HG03354 (cell line): ENCODE measurements around the gene MPHOSPH6.
"Not testable (repeated sequence)": the region's sequence is repeated elsewhere in the genome, so short reads cannot be mapped to it uniquely, and the experiment has no call there.

Experiments
- ATAC-seq: cut with Tn5 transposase; IDR thresholded peaks from one replicate; pipeline ENCODE4 v1.9.1; 2021; ENCODE audit warnings: mild to moderate bottlenecking; ENCODE audit not compliant: unreplicated experiment, poor library complexity, severe bottlenecking

MPHOSPH6 gene, protein sequence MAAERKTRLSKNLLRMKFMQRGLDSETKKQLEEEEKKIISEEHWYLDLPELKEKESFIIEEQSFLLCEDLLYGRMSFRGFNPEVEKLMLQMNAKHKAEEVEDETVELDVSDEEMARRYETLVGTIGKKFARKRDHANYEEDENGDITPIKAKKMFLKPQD

DNA sequence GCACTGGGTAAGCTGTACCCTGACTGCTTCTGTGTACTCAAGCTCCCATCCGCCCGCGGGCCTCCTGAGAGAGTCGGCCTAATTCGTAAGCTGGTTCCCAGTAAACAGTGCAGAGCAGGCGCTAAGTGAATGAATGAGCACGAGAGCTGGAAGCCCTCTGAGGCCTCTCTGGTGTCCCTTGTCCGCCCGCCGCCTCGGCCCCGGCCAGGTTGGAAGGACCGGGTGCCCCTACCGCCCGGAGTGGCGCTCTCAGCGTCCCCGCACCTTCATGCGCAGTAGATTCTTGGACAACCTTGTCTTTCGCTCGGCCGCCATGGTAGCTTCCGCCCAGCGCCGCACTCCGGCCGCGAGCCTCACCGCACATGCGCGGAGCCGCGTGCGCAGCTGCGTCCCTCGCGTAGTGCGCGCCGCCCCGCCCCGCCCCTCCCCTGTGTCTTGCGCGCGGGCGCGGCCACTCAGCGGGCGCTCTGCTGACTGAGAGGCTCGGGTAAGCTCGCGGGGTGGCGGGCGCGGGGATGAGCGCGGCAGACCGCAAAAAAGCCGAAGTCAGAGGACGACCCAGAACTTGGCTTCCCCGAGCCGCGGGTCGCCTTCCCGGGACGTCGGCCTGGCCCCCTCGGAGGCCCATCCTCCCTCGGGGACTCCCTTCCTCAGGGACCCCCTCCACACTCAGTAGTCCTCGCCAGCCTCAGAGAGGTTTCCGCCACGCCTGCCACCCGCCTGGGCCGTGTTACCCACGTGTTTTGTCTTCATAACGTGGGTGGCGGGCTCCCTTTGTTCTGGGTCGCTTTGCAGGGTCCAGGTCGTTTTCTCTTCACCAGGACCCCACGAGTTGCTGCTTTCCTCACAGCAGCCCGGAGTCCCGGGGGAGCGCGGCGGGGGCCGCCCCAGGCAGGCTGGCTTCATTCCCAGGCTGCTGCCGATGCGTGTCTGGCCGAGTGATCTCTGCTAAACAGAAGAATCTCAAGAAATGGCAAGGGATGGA is at the start of gene MPHOSPH6:
TSS of gene MPHOSPH6 (minus strand) at position 364 of the 985 bp plus-strand sequence. CDS start at position 315, 49 bp downstream.
- peak; percentile 97 for ATAC-seq

DNA sequence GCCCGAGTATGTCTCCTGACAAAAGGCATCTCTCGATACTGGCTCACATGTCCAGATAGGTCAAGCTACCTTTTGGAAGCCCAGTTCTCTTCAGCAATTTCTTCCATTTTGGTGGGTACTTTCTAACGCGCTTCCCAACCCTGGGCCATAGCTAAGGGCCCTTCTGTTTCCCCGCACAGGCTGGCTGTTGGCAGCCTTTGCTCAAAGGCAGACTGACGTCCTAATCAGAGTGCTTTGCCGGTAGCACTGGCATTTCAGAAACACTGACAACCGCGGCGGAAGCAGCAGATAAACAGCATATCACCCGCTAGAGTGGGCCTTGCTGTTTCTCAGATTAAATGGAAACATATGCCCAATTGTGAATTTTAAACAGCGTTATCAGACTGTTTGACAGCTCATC is 49.3 kb upstream of the MPHOSPH6 start:
- ATAC-seq = no peak

DNA sequence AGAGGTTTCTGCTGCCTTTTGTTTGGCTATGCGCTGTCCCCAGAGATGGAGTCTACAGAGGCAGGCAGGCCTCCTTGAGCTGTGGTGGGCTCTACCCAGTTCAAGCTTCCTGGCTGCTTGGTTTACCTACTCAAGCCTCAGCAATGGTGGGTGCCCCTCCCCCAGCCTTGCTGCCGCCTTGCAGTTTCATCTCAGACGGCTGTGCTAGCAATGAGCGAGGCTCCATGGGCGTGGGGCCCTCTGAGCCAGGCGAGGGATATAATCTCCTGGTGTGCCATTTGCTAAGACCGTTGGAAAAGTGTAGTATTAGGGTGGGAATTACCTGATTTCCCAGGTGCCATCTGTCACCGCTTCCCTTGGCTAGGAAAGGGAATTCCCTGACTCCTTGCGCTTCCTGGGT is 39.3 kb upstream of the MPHOSPH6 start:
- ATAC-seq = not testable (repeated sequence)

DNA sequence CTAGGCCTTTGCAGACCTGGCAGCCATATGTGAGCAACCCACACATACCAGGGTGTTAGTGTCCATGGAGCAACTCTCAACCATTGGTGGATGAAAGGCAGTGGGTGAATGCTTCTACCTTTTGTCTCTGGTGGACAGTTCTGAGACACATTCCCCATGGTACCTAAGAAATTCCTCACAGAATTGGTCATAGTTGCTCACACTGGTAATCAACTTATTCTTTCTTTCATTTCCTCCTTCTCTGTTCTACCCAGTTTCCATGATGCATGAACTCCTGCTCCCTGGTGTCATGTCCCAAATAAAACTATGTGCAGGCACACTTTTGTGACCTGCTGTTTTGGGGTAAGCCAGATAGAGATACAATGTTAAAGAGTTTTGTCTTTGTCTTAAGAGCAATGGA is 33.2 kb upstream of the MPHOSPH6 start:
- ATAC-seq = no peak

DNA sequence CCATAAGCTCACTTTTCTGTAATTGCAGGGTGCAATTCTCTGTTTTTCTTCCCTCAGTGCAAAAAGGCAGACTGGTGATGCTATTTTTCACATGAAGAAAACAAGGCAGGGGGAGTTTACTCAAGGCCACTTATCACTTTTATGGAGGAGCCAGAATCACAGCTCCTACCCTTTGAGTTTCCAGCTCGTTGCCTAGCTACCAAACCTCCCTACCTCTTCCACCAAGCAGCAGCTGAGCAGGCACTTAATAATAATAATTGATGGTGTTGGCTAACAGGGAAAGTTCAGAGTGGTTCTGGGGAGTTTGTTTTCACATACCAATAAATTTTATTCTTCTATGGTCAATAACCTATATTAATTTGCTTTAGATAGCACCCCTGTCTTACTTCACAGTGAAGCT is 31.9 kb upstream of the MPHOSPH6 start:
- no peak for ATAC-seq

DNA sequence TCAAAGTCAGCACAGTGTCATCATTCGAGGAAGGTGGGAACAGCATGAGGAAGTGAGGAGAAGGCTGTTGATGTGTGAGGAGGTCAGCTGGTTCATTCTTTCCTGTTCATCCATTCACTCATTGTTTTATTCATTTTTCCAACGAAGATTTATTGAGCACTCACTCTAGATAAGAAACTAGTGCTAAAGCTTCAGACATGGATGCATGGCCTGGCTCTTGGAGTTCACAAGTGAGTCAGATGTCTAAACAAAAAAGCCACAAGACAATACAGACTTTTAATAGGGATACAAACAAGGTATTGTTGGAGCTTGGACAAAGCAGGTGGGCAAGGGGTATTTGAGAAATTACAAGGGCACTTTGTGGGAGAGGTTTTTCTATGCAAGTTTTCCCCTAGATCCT is 31.3 kb upstream of the MPHOSPH6 start:
- ATAC-seq = no peak

DNA sequence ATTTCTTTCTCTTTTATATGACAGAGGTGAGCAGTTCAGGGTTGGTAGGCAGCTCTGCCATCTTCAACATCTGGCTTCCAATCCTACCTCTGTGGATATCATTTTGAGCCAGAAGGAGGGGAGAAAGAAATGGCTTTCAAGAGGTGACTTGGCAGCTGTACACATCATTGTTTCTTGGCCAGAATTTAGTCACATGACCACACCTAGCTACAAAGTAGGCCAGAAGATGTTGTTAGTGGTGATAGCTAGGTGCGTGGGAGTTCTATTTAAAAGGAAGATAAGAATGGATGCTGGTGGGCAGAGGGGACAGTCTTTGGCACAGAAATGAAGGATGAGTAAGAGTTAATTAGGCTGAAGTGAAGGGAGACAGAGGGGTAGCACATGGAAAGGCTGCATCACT is 29.2 kb upstream of the MPHOSPH6 start:
- ATAC-seq = no peak

DNA sequence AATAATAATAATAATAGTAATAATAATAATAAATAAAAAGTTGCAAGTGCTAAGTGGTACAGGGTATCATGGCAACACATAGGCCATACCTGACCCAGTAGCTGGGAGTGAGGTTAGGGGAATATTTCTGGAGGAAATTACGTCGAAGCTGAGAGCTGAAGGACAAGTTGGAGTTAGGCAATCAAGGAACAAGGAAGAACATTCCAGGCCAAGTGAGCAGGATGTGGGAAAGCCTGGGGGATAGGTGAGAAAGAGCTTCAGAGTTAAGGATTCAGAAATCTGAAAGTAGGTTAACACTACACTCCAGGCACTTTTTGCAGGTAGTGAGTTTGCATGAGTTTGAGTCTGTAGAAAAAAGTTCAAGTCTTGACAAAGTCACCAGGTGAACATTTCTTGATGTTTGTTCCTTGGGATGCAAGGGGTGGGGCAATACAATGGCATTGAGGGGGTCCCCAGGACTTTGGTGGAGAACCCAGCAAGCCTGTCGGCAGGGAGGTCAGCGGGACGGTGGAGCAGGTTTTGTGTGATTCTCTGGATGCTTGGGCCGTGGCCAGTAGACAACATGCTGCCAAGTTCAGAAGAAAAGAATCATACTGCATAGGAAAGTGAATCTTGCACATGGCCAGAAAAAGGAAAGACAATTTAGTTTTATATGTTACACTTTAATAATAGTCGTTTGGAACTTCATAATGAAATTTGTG is 27.7 kb upstream of the MPHOSPH6 start:
- no peak for ATAC-seq

DNA sequence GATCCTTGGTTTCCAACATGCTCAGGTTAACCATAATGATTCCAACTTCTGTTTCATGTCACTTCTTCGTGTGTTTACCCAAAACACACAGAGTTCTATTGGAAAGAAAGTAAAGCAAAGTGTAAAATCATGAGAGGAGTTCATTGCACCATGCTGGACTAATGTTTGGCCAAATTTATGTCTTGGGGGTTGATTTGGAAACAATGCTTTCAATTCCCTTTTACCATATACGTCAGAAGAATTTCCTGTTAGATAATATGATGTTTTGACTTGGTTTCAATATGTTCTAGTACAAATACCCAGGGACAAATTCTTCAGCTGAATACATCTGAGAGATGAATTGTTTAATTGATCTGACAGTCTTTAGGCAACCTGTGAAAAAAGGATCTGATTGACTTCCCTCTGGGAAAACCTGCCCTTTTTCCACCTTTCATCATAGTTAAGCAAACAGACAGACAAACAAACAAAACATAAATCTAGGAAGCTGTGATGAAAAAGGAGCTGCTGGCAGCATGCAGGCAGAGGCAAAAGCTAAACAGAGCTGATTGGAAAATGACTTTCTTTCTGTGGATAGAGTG is 26.0 kb upstream of the MPHOSPH6 start:
- no peak for ATAC-seq

DNA sequence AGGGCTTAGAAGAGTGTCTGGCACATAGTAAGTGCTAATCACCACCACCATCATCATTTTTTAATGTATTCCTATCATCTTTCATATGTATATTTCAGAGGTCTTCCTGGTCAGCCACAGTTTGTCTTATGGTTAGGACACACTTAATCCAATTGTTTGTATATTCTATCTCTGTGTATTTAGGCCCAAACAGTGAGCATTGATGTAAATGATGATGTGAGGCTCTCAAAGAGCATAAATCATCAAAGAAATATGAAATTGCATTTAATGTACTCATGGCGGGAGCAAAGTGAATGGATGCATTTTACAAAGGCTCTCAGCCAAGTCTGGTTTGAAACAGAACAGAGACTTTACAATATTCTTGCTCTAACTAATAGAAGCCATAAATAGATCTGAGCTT is 24.1 kb upstream of the MPHOSPH6 start:
- no peak for ATAC-seq

DNA sequence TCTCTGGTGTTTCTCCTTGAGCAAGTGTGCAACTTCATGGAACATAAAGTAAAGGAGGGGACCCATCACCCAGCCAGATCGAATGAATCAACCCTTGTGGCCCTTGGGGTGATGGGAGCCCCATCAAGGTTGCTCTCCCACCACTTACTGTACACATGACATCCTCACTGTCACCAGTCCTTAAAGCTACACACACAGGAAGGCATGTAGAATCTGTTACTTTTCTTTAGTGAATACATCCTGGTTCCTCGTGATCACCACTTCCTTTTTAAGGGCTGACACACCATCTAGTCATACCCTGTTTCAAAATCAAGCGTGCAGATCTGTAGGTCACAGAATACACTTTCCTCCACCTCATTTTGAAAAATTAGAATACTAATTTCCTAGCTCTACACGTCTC is 22.6 kb upstream of the MPHOSPH6 start:
- no peak for ATAC-seq

DNA sequence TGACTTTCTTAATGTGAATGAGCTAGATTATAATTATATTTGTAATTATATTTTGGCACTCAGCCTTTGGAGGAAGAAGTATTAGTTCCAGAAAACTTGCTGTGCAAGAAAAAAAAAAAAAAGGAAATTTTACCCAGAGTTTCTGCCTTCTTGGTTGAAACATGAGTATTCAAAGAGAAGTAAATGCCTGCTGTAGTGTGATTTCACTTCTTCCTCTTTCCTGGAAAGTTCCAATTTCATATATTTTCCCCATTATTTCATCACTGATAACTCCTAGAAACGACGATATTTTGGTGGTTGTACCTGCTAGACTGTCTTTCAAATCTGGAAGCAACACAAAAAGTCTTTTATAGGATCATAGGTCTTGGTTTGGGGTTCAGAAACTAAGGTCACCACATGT is 20.4 kb upstream of the MPHOSPH6 start:
- no peak for ATAC-seq

DNA sequence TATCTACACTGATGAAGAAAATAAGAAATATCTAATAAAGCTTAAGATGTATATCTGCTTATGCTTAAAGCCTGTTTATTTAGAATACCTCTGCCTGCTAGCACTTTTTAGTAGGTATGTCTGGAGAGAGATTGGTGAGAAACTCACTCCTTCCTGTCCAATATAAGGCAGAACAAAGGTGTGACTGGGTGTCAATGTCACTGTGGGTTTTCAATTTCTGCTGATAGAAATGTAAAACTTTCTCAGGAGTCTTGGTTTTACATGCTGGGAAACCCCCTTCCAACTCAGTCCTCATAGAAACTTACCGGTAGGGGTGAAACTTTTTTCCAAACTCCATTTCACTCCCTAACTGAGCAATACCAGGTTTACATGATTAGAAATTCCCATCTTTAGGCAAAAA is 17.8 kb upstream of the MPHOSPH6 start:
- ATAC-seq = no peak

DNA sequence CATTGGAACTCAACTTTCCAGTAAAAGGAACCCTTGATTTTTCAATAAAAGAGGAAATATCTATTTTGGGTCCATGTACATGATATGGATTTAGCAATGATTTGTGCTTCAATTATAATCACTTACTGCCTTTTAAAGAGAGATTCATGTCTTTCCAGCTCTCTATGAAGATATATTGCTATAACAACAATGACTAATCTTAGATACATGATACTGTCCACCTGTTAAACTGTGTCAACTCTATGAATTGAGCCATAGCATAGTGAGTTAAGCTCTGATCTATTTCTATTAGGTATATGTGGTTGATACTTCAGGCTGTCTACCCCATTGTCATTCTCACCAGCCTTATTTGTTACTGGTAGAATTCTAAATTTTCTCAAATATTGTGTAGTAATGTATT is 15.0 kb upstream of the MPHOSPH6 start:
- ATAC-seq = no peak

DNA sequence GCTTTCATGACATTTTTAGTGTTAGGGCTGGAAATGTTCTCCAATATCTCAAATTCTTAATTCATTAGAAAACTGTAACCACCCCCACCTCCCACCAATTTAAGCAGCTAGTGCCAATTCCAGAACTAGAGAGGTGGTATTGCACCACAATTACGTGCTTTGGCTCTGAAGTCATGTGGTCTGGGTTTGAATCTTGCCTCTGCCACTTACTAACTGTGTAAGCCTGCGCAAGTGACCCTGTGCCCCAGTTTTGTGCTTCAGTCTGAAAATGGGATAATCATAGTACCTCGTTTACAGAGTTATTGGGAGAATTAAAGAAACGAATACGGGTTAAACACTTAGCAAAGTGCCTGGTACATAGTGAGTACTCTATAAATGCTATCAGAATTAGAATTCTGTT is 14.2 kb upstream of the MPHOSPH6 start:
- ATAC-seq = no peak

DNA sequence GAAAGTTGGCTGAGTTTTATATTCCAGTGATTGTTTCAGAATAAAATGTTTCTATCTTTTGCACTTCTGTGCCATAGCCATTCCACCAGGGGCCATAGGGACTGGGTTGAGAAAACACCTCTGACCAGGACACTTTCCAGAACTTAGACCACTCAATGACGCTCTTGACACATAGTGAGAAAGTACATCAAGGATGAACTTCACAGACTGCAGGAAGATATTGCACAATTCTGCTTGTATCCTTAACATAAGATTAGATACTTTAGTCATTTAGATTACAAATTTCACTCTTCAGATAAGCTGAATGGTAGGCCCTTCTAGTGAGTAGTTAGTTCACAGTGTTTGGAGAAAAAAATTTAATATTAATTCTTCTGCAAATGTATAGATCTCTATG is 13.0 kb upstream of the MPHOSPH6 start:
- no peak for ATAC-seq

DNA sequence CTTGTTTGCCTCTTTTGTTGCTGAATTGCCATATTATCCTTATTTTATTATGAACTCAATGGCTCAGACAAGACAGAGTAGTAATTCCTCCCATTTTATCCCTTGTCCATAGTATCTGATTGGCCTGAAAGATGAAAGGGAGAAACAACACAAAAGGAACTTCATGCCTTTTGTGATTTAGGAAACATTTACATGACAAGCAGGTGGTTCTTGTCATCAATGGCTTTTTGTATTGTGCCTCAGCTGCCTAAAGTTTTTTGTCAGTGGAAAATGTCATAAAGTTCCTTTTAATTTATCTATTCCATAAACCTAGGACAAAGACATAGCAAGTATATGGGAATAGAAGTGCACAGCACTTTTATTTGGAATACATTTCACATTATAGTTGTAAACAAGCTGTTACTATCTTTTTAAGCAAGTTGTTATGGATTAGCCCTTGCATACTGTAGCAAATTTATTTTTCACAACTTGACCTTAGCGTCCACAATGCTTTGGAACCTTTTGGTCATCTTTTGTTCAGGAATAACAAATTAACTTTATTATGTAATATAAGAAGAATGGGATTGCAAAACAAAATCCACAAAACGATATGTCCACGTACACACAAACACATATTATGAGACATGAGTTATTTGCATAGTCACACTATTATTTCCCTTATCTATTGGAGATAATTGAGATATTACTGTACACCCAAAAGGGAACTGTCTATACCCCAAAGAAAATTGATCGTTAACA is 12.4 kb upstream of the MPHOSPH6 start:
- ATAC-seq = no peak

DNA sequence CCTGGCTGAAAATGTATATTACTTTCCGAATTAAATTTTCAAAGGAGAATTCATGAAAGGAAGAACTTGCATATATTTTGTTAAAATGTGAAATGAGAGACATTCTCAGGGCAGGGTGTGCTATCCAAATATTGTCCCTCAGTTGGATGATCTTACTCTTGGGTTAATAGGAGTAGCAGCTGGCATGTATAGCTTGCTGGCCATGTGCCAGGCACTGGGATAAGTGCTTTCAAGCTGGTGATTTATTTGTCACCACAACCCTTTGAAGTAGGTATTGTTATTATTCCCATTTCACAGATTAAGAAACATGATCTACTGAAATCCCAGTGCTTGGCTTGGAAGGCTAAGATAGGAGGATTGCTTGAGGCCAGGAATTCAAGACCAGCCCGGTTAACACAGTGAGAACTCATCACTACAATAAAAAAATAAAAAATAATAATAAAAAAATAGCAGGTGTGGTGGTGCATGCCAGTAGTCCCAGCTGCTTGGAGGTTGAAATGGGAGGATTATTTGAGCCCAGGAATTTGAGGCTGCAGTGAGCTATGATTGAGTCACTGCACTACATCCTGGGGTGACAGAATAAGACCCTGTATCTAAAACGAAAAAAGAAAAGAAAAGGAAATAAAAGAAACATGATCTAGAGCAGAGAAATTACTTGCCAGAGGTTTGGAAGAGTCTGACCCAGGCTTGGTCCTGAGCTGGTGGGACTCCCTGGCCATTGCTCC is 11.6 kb upstream of the MPHOSPH6 start:
- ATAC-seq = no peak

DNA sequence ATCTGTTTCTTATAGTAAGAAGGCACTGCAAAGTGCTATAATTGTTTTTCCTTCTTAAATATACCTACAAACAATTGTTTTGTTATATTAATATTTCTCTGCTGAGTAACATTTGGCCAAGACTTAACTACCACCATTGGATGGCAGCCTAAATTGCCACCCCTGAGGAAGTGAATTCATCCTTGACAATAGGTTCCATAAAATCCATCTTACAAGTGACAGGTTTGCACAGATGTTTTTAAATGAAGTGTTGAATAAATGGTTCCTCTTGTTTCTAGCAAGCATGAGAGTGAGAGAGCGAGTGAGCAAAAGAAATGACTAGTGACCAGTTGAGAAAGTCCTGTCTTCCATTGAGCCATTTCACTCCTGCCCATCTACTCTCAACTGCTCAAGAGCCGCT is 8.3 kb upstream of the MPHOSPH6 start:
- no peak for ATAC-seq
